ENCODE results near the gene IGFBPL1. TPM values are rescaled to one million over a fixed set of nuclear protein-coding genes. Genes with fewer than 3 reads are reported as not detected.
A peak's percentile ranks its signal among the peaks of the same experiment; 100 is the strongest.

The IGFBPL1 gene
- total and polyA plus RNA-seq, 8 donors, result 1.2 to 5.9 (median 1.6) TPM

GRCh38 chr9:38417003-38417945 is 7.0 kb downstream of the IGFBPL1 start:
- Histone ChIP-seq H3K27me3 (peaks cover 0 to 37% of the 10 kb centered on the region in 2 donors), H3K36me3 (no peaks in the 10 kb centered on the region), H3K9me3 (no peaks in the 10 kb centered on the region), H3K4me1 (no peaks in the 10 kb centered on the region), H3K27ac (no peak overlapping the region), H3K4me3 (no peak overlapping the region)
- DNase-seq (no peak), ATAC-seq (peak; percentile 40)
- TF ChIP-seq, protein P1, sequence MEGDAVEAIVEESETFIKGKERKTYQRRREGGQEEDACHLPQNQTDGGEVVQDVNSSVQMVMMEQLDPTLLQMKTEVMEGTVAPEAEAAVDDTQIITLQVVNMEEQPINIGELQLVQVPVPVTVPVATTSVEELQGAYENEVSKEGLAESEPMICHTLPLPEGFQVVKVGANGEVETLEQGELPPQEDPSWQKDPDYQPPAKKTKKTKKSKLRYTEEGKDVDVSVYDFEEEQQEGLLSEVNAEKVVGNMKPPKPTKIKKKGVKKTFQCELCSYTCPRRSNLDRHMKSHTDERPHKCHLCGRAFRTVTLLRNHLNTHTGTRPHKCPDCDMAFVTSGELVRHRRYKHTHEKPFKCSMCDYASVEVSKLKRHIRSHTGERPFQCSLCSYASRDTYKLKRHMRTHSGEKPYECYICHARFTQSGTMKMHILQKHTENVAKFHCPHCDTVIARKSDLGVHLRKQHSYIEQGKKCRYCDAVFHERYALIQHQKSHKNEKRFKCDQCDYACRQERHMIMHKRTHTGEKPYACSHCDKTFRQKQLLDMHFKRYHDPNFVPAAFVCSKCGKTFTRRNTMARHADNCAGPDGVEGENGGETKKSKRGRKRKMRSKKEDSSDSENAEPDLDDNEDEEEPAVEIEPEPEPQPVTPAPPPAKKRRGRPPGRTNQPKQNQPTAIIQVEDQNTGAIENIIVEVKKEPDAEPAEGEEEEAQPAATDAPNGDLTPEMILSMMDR (IDR thresholded peaks at IDR 0.05), result peak in 1 of 2 donors; percentile 28
- intact Hi-C loops (cut with DNase I), result no loop called here

GRCh38 chr9:38416461-38416860 is 7.8 kb downstream of the IGFBPL1 start:
- Histone ChIP-seq H3K4me3 (no peak overlapping the region), H3K27me3 (peaks cover 0 to 34% of the 10 kb centered on the region in 2 donors), H3K36me3 (no peaks in the 10 kb centered on the region), H3K9me3 (no peaks in the 10 kb centered on the region), H3K27ac (no peak overlapping the region), H3K4me1 (no peaks in the 10 kb centered on the region)
- DNase-seq (no peak), ATAC-seq (no peak)
- intact Hi-C loops (cut with DNase I), result no loop called here
- TF ChIP-seq, protein P1 (IDR thresholded peaks at IDR 0.05), result no peak

GRCh38 chr9:38415856-38416255 is 8.4 kb downstream of the IGFBPL1 start:
- no peak overlapping the region for H3K27ac ChIP-seq
- DNase-seq (no peak), ATAC-seq (no peak)
- TF ChIP-seq, protein P1 (IDR thresholded peaks at IDR 0.05), result no peak
- no peaks in the 10 kb centered on the region for H3K9me3 ChIP-seq
- peaks cover 0 to 31% of the 10 kb centered on the region in 2 donors for H3K27me3 ChIP-seq
- no peak overlapping the region for H3K4me3 ChIP-seq
- intact Hi-C loops (cut with DNase I), result no loop called here
- H3K4me1 ChIP-seq, result no peaks in the 10 kb centered on the region
- H3K36me3 ChIP-seq, result no peaks in the 10 kb centered on the region

DNA sequence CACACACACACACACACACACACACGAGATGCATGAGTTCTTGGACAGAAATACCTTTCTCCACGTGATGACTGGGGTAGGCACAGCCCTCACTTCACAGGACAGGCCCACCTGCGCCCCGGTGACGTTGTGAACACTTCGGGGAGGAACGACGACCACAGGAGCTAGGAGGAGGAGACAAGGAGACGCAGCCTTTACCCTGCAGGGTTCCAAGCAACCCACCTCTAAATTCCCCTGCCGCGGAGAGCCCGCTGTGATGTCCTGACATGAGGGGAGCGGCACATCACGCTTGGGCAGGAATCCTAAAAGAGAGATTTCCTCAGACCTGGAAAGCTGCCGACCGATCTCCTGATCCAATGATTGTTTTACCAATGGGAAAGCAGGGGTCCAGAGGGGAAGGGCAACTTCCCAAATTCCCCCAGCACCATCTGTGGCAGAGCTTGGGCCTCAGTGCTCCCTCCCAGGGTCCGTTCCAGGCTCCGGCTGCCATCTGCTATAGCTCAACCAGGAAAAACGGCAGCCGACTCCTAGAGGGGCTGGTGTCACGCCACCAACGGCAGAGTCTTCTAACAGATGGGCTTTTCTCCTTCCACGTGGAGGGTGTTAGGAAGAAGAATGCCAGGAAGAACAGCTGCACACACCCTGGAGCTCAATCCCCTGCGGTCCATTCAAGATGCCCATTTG is 10.1 kb downstream of the IGFBPL1 start:
- ATAC-seq, result no peak
- peaks cover 0 to 26% of the 10 kb centered on the region in 2 donors for H3K27me3 ChIP-seq
- no peaks in the 10 kb centered on the region for H3K9me3 ChIP-seq
- TF ChIP-seq, protein P1 (IDR thresholded peaks at IDR 0.05), result no peak
- intact Hi-C loops (cut with DNase I), result no loop called here
- no peaks in the 10 kb centered on the region for H3K36me3 ChIP-seq
- no peak overlapping the region for H3K27ac ChIP-seq
- H3K4me1 ChIP-seq, result no peaks in the 10 kb centered on the region
- DNase-seq, result no peak
- H3K4me3 ChIP-seq, result no peak overlapping the region

DNA sequence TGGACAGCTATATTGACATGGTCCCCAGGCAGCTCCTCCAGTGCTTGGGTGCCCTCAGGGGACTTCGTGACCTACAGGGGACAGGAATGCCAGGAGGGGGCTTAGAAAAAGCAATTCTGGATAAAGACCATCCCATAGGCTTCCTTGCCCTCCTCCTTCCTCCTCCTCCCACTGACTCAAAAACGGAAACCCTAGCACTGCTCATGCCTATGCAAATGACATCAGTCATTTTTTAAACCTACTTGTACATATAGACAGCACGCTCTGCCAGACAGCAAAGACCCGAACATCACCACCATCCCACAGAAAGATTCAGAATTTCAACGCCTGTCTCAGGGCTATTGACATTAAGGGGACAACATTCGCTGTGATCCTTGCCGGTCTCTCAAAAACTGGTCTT is 11.0 kb downstream of the IGFBPL1 start:
- Histone ChIP-seq H3K4me1 (no peaks in the 10 kb centered on the region), H3K27ac (no peak overlapping the region), H3K4me3 (no peak overlapping the region), H3K27me3 (peaks cover 0 to 26% of the 10 kb centered on the region in 2 donors), H3K9me3 (no peaks in the 10 kb centered on the region), H3K36me3 (no peaks in the 10 kb centered on the region)
- ATAC-seq (no peak), DNase-seq (no peak)
- intact Hi-C loops (cut with DNase I), result no loop called here
- TF ChIP-seq, protein P1 (IDR thresholded peaks at IDR 0.05), result no peak
